Endodermal cell (in vitro differentiated cells): ENCODE data around the gene PCDHGB7. TPM values are rescaled to one million over a fixed set of nuclear protein-coding genes. Genes with fewer than 3 reads are reported as not detected.
"Not testable (repeated sequence)": the region's sequence is repeated elsewhere in the genome, so short reads cannot be mapped to it uniquely, and the experiment has no call there.

Experiments used
- DNase-seq: peaks from one replicate; pipeline ENCODE4 v3.0.0-alpha.2; 2017
- H3K27ac ChIP-seq: 2 replicates; pipeline ENCODE4 v1.5.1; 2013; ENCODE audit warnings: mild to moderate bottlenecking, low read depth, low read length, moderate library complexity
- H3K27me3 ChIP-seq: 2 replicates; pipeline ENCODE4 v1.6.1; 2013; ENCODE audit warnings: mild to moderate bottlenecking, low read length, moderate library complexity; ENCODE audit not compliant: insufficient read depth, control insufficient read depth, poor library complexity, severe bottlenecking
- H3K36me3 ChIP-seq: 2 replicates; pipeline ENCODE4 v1.7.0; 2013; ENCODE audit warnings: mild to moderate bottlenecking, low read length, moderate library complexity; ENCODE audit not compliant: control insufficient read depth, insufficient read depth
- H3K4me1 ChIP-seq: one replicate; pipeline ENCODE4 v1.7.0; 2013; ENCODE audit warnings: low read length; ENCODE audit not compliant: control insufficient read depth, insufficient read depth
- H3K4me3 ChIP-seq: 2 replicates; pipeline ENCODE4 v1.5.1; 2013; ENCODE audit warnings: mild to moderate bottlenecking, low read length, moderate library complexity
- H3K9ac ChIP-seq: 2 replicates; pipeline ENCODE4 v1.6.1; 2013; ENCODE audit warnings: mild to moderate bottlenecking, low read length, moderate library complexity; ENCODE audit not compliant: poor library complexity, severe bottlenecking; ENCODE audit errors: extremely low read depth
- H3K9me3 ChIP-seq: 2 replicates; pipeline ENCODE4 v1.6.1; 2013; ENCODE audit warnings: mild to moderate bottlenecking, low read length, moderate library complexity; ENCODE audit not compliant: control insufficient read depth
- H3K27ac Mint-ChIP-seq: 2 replicates; pipeline ENCODE4 v1.8.0; 2020; ENCODE audit warnings: mixed read lengths
- H3K27me3 Mint-ChIP-seq: 2 replicates; pipeline ENCODE4 v1.8.0; 2021; ENCODE audit warnings: mild to moderate bottlenecking, mixed read lengths; ENCODE audit not compliant: insufficient read depth
- H3K36me3 Mint-ChIP-seq: 2 replicates; pipeline ENCODE4 v1.8.0; 2020; ENCODE audit warnings: low read depth, mixed read lengths
- H3K4me1 Mint-ChIP-seq: 2 replicates; pipeline ENCODE4 v1.8.0; 2020; ENCODE audit warnings: mixed read lengths
- H3K4me3 Mint-ChIP-seq: 2 replicates; pipeline ENCODE4 v1.8.0; 2020; ENCODE audit warnings: mild to moderate bottlenecking, moderate library complexity, mixed read lengths
- H3K9me3 Mint-ChIP-seq: 2 replicates; pipeline ENCODE4 v1.8.0; 2020; ENCODE audit warnings: mild to moderate bottlenecking, mixed read lengths
- WGBS, 2 experiments: methylation state at CpG; one replicate each; pipeline versions ENCODE4 v1.1.5 to v1.1.7; 2013; ENCODE audit warnings: missing lambda C conversion rate in 2 of 2, mixed read lengths in 1 of 2; ENCODE audit not compliant: insufficient coverage in 1 of 2, insufficient read length in 1 of 2; 5-methylcytosine and 5-hydroxymethylcytosine counted together
- total RNA-seq, 2 donors: library from RNA; stranded (reverse); fragmentation: NEBNext Ultra II Directional in 1 of 2; extraction: Animal tissue kit (Norgen Biotek cat#: 25700) in 1 of 2; gene quantifications; 2 replicates in 1 of 2; 3 replicates in 1 of 2; pipeline ENCODE4 v1.2.1, GENCODE V29; 2021
- TF ChIP-seq, protein P1 (sequence below): fragments of 200-600 bp; sonication (generic); conservative IDR thresholded peaks from 2 replicates; pipeline ENCODE4 v1.5.0; 2021; ENCODE audit warnings: antibody characterized with exemption, mild to moderate bottlenecking

The PCDHGB7 gene
- total RNA-seq, 2 donors from 2014 or later, result 15.3 to 19.3 TPM

DNA sequence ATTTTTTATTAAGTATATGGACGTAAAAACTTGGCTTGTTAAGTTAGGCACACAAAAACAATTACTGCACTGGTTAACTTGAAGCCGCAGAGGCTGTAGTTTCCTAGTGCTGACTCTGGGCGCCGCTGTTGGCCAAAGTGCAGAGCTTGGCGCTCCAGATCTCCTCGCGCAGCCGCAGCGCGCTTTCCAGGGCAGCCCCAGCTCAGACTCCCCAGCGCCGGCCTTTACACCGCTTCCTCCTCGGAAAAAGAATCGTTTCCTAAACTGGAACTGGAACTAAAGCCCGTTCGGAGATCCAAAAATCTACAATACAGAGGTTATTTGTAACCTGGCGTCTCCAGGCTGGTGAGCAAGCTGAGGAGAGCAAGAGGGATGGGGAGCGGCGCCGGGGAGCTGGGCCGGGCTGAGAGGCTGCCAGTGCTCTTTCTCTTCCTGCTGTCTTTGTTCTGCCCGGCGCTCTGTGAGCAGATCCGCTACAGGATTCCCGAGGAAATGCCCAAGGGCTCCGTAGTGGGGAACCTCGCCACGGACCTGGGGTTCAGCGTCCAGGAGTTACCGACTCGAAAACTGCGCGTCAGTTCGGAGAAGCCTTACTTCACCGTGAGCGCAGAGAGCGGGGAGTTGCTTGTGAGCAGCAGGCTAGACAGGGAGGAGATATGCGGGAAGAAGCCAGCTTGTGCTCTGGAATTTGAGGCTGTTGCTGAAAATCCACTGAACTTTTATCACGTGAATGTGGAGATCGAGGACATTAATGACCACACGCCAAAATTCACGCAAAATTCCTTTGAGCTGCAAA is 19.5 kb upstream of the PCDHGB7 start, which contains the start of gene PCDHGB5:
PCDHGB5 (plus strand) TSS at position 192 of the 796 bp plus-strand sequence; CDS start at position 373, 181 bp downstream.
- peaks cover 83% of the 10 kb centered on the region for H3K9me3 Mint-ChIP-seq
- H3K36me3 Mint-ChIP-seq, result peaks cover 51% of the 10 kb centered on the region
- not testable (repeated sequence) for DNase-seq, H3K27me3 Mint-ChIP-seq, H3K9ac ChIP-seq, H3K27me3 ChIP-seq, H3K4me1 ChIP-seq, H3K4me1 Mint-ChIP-seq, H3K36me3 ChIP-seq, H3K27ac ChIP-seq
- peak within 1 kb of the TSS; percentile 64 for H3K27ac Mint-ChIP-seq
- H3K9me3 ChIP-seq, result peaks cover 61% of the 10 kb centered on the region
- H3K4me3 Mint-ChIP-seq, result peak within 1 kb of the TSS; percentile 64
- WGBS, 2 experiments, result 80 to 90% methylated on average over 9 to 19 of the region's 43 CpGs
- TF ChIP-seq, protein P1, sequence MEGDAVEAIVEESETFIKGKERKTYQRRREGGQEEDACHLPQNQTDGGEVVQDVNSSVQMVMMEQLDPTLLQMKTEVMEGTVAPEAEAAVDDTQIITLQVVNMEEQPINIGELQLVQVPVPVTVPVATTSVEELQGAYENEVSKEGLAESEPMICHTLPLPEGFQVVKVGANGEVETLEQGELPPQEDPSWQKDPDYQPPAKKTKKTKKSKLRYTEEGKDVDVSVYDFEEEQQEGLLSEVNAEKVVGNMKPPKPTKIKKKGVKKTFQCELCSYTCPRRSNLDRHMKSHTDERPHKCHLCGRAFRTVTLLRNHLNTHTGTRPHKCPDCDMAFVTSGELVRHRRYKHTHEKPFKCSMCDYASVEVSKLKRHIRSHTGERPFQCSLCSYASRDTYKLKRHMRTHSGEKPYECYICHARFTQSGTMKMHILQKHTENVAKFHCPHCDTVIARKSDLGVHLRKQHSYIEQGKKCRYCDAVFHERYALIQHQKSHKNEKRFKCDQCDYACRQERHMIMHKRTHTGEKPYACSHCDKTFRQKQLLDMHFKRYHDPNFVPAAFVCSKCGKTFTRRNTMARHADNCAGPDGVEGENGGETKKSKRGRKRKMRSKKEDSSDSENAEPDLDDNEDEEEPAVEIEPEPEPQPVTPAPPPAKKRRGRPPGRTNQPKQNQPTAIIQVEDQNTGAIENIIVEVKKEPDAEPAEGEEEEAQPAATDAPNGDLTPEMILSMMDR, result peak; percentile 79
- H3K4me3 ChIP-seq, result peak within 1 kb of the TSS; percentile 0

DNA sequence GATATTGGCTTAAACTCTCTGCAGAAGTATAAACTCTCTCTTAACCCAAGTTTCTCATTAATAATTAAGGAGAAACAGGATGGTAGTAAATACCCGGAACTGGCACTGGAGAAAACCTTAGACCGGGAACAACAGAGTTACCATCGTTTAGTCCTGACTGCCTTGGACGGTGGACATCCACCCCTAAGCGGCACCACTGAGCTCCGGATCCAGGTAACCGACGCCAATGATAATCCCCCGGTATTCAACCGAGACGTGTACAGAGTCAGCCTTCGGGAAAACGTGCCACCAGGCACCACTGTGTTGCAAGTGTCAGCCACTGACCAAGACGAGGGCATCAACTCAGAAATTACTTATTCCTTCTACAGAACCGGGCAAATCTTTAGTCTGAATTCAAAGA is 18.9 kb upstream of the PCDHGB7 start:
- Histone ChIP-seq H3K9me3 (peaks cover 56% of the 10 kb centered on the region), H3K4me1 (no peaks in the 10 kb centered on the region), H3K27ac (no peak overlapping the region), H3K27me3 (no peaks in the 10 kb centered on the region), H3K4me3 (peak overlapping the region; percentile 0), H3K9ac (no peak overlapping the region), H3K36me3 (no peaks in the 10 kb centered on the region)
- Mint-ChIP-seq H3K9me3 (peaks cover 83% of the 10 kb centered on the region), H3K4me3 (peak overlapping the region; percentile 64), H3K4me1 (no peaks in the 10 kb centered on the region), H3K27ac (no peak overlapping the region), H3K27me3 (peaks cover 4% of the 10 kb centered on the region), H3K36me3 (peaks cover 51% of the 10 kb centered on the region)
- TF ChIP-seq, protein P1, result no peak
- 95 to 96% methylated on average over 15 of the region's 15 CpGs for WGBS, 2 experiments
- DNase-seq, result no peak

DNA sequence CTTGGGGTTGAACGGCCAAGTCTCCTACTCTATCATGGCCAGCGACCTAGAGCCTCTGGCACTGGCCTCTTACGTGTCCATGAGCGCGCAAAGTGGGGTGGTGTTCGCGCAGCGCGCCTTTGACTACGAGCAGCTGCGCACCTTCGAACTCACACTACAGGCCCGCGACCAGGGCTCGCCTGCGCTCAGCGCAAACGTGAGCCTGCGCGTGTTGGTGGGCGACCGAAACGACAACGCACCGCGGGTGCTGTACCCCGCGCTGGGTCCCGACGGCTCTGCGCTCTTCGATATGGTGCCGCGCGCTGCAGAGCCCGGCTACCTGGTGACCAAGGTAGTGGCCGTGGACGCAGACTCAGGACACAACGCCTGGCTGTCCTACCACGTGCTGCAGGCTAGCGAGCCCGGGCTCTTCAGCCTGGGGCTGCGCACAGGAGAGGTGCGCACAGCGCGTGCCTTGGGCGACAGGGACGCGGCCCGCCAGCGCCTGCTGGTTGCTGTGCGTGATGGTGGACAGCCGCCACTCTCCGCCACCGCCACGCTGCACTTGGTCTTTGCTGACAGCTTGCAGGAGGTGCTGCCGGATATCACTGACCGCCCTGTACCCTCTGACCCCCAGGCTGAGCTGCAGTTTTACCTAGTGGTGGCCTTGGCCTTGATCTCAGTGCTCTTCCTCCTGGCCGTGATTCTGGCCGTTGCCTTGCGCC is 17.8 kb upstream of the PCDHGB7 start:
- 96 to 98% methylated on average over 57 to 61 of the region's 61 CpGs for WGBS, 2 experiments
- no peak overlapping the region for H3K4me3 Mint-ChIP-seq
- Histone ChIP-seq H3K36me3 (no peaks in the 10 kb centered on the region), H3K4me3 (no peak overlapping the region), H3K27ac (no peak overlapping the region), H3K27me3 (no peaks in the 10 kb centered on the region), H3K4me1 (no peaks in the 10 kb centered on the region), H3K9ac (no peak overlapping the region), H3K9me3 (peaks cover 57% of the 10 kb centered on the region)
- H3K4me1 Mint-ChIP-seq, result no peaks in the 10 kb centered on the region
- peaks cover 84% of the 10 kb centered on the region for H3K9me3 Mint-ChIP-seq
- no peak for DNase-seq
- peaks cover 52% of the 10 kb centered on the region for H3K36me3 Mint-ChIP-seq
- H3K27me3 Mint-ChIP-seq, result peaks cover 4% of the 10 kb centered on the region
- H3K27ac Mint-ChIP-seq, result no peak overlapping the region
- TF ChIP-seq, protein P1, result no peak
